ENCODE measurements around the gene DEFB127. TPM values are rescaled to one million over a fixed set of nuclear protein-coding genes. Genes with fewer than 3 reads are reported as not detected.
"Not testable (repeated sequence)": the region's sequence is repeated elsewhere in the genome, so short reads cannot be mapped to it uniquely, and the experiment has no call there.

The DEFB127 gene
- total RNA-seq, 1 donor from 2014 or later, result not detected

GRCh38 chr20:184288-184687, 27.0 kb downstream of the DEFB127 start:
- intact Hi-C loops (cut with micrococcal nuclease), result no loop called here
- Mint-ChIP-seq H3K4me1 (no peaks in the 10 kb centered on the region), H3K9me3 (peaks cover 17% of the 10 kb centered on the region), H3K27me3 (peaks cover 46% of the 10 kb centered on the region), H3K4me3 (no peak overlapping the region), H3K27ac (no peak overlapping the region), H3K36me3 (ENCODE audit: low read depth) (no peaks in the 10 kb centered on the region)
- no peak for TF ChIP-seq CTCF (IDR thresholded peaks at IDR 0.05)
- ChIA-PET CTCF (no interaction called here), POLR2A (no interaction called here)
- ATAC-seq (ENCODE audit: low read depth) (no peak), DNase-seq (no peak)

GRCh38 chr20:187733-188132, 30.5 kb downstream of the DEFB127 start:
- Mint-ChIP-seq H3K9me3 (peaks cover 22% of the 10 kb centered on the region), H3K4me1 (no peaks in the 10 kb centered on the region), H3K27ac (no peak overlapping the region), H3K36me3 (ENCODE audit: low read depth) (no peaks in the 10 kb centered on the region), H3K4me3 (no peak overlapping the region), H3K27me3 (peaks cover 45% of the 10 kb centered on the region)
- ChIA-PET CTCF (no interaction called here), POLR2A (no interaction called here)
- intact Hi-C loops (cut with micrococcal nuclease), result no loop called here
- DNase-seq (no peak), ATAC-seq (ENCODE audit: low read depth) (no peak)
- TF ChIP-seq CTCF (IDR thresholded peaks at IDR 0.05), result no peak

GRCh38 chr20:189611-190010, 32.4 kb downstream of the DEFB127 start, which contains the start of gene DEFB128:
Gene DEFB128 (minus strand): TSS chr20:189711. CDS start chr20:189623, 88 bp downstream.
- Mint-ChIP-seq H3K27ac (no peak within 1 kb of the TSS), H3K4me3 (no peak within 1 kb of the TSS), H3K9me3 (peaks cover 10% of the 10 kb centered on the region), H3K27me3 (peaks cover 33% of the 10 kb centered on the region), H3K36me3 (ENCODE audit: low read depth) (no peaks in the 10 kb centered on the region), H3K4me1 (no peaks in the 10 kb centered on the region)
- intact Hi-C loops (cut with micrococcal nuclease), result no loop called here
- no peak for ATAC-seq (ENCODE audit: low read depth)
- DNase-seq, result no peak
- TF ChIP-seq CTCF (IDR thresholded peaks at IDR 0.05), result no peak
- CTCF ChIA-PET, result no interaction called here
- POLR2A ChIA-PET, result no interaction called here

- H3K27me3 Mint-ChIP-seq, result peaks cover 30% of the 10 kb centered on the region
- POLR2A ChIA-PET, result no interaction called here
- no peak for TF ChIP-seq CTCF (IDR thresholded peaks at IDR 0.05)
- H3K36me3 Mint-ChIP-seq (ENCODE audit: low read depth), result no peaks in the 10 kb centered on the region
- no peak for ATAC-seq (ENCODE audit: low read depth)
- no peak overlapping the region for H3K27ac Mint-ChIP-seq
- DNase-seq, result no peak
- H3K4me3 Mint-ChIP-seq, result no peak overlapping the region
- CTCF ChIA-PET, result no interaction called here
- H3K4me1 Mint-ChIP-seq, result no peaks in the 10 kb centered on the region
- intact Hi-C loops (cut with micrococcal nuclease), result no loop called here
- H3K9me3 Mint-ChIP-seq, result peaks cover 2% of the 10 kb centered on the region
These were observed 41.0 kb downstream of the DEFB127 start for GRCh38 chr20:198225-198624.

GRCh38 chr20:199996-200395, 42.7 kb downstream of the DEFB127 start:
- ChIA-PET POLR2A (no interaction called here), CTCF (no interaction called here)
- Mint-ChIP-seq H3K36me3 (ENCODE audit: low read depth) (no peaks in the 10 kb centered on the region), H3K4me3 (no peak overlapping the region), H3K27ac (no peak overlapping the region), H3K4me1 (no peaks in the 10 kb centered on the region), H3K27me3 (peaks cover 37% of the 10 kb centered on the region), H3K9me3 (peaks cover 2% of the 10 kb centered on the region)
- DNase-seq (no peak), ATAC-seq (ENCODE audit: low read depth) (no peak)
- intact Hi-C loops (cut with micrococcal nuclease), result no loop called here
- TF ChIP-seq CTCF (IDR thresholded peaks at IDR 0.05), result no peak

GRCh38 chr20:203630-204029, 46.4 kb downstream of the DEFB127 start:
- H3K4me3 Mint-ChIP-seq; CTCF ChIA-PET; H3K9me3 Mint-ChIP-seq; H3K27ac Mint-ChIP-seq; H3K4me1 Mint-ChIP-seq; DNase-seq; POLR2A ChIA-PET; ATAC-seq (ENCODE audit: low read depth); intact Hi-C loops (cut with micrococcal nuclease); H3K36me3 Mint-ChIP-seq (ENCODE audit: low read depth): not testable (repeated sequence)
- peaks cover 22% of the 10 kb centered on the region for H3K27me3 Mint-ChIP-seq
